Muscle of arm (tissue), 12 donors: ENCODE results near the gene ACADVL. TPM values are rescaled to one million over a fixed set of nuclear protein-coding genes. Genes with fewer than 3 reads are reported as not detected.
"Not testable (repeated sequence)": the region's sequence is repeated elsewhere in the genome, so short reads cannot be mapped to it uniquely, and the experiment has no call there.

Source experiments
- DNase-seq: peaks from one replicate; pipeline ENCODE4 v3.0.0-alpha.2; 2013
- polyA plus RNA-seq, 12 donors: library from polyadenylated mRNA; unstranded; fragments of 120-200 nt; gene quantifications; one replicate each; pipeline ENCODE4 v1.2.1, GENCODE V29; 2013; ENCODE audit not compliant: insufficient read length in 12 of 12

The ACADVL gene
- polyA plus RNA-seq, 12 donors: 217 to 359 (median 236) TPM; not detected in 1

- no peak for DNase-seq
These were observed 9.2 kb downstream of the ACADVL start for GRCh38 chr17:7228920-7229319.

DNA sequence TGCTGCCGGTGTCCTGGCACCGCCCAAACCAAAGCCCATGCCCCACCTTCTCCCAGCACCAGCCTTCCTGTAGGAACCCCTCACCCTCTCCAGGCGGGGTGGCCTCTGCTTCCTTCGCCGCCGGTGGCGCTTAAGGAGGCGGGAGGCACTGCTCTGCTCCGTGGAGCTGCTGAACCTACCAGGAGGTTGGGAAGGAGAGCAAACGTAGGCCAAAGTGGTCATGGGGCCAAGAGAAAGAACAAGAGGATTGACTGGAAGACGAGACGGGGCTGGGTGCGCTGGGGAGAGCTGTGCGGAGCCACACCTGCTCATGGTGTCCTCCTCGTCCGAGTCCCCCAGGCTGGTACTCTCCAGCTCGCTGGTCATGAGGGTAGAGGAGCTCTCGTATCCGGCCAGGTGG lies 9.8 kb downstream of the ACADVL start:
- no peak for DNase-seq

DNA sequence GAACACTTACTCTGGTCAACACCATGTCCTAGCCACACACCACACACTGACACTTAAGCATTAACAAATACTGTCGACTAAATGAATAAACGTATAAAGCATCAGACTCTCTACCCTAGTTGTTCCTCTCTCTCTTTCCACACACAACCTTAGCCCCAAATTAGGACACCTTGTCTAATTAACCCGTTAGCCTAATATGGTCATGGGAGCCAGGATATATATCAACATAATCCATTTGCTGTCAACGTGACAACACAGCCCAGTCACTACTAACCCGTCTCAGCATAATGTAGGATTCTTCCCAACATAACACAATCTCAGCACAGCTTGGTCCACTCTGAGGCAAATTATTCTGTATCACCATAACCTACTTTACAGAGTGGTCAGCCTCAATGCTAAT lies 12.4 kb downstream of the ACADVL start:
- no peak for DNase-seq

GRCh38 chr17:7233701-7234082 lies 14.0 kb downstream of the ACADVL start:
- no peak for DNase-seq

DNA sequence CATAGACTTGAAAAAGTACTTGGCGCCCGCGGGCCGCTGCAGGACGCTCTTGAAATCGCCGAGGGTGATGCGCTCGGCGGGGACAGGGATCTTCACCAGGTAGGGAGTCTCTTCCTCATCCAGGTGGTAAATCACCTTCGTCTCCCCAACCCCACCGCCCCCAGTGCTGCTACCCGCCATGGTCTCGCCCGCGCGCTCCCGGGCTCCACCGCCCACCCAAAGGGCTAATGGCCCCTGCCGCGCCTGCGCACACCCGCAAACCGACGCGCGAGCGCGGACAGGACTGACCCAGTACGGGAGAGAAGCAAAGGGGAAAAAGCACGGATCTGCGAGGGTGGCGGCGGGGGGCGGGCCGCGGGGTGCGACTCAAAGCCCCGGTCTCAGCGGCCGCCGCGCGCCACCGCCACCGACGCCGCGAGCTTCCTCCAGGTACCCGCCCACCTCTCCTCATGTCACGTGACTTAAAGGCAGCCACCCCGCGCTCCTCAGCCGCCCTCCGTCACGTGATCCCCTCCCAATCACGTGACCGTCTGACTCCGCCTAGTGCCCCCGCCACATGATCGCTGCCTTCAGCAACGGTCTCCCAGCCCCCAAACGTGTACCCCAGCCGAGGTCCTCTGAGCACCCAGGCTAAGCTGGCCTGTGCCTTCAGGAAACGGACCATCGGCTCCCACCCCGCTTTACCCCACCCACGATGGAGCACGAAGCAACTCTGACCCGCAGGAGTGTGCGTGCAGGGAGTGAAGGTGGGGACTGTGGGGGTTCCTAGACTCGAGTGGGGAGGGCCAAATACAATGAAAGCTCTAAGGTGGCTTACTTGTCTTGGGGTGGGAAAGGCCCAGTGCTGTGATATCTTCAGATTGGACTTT lies 14.6 kb downstream of the ACADVL start, which contains the start of gene DVL2:
DVL2 (minus strand) TSS at position 435 of the 869 bp plus-strand sequence; CDS start at position 180, 255 bp downstream.
- DNase-seq: peak; percentile 96

DNA sequence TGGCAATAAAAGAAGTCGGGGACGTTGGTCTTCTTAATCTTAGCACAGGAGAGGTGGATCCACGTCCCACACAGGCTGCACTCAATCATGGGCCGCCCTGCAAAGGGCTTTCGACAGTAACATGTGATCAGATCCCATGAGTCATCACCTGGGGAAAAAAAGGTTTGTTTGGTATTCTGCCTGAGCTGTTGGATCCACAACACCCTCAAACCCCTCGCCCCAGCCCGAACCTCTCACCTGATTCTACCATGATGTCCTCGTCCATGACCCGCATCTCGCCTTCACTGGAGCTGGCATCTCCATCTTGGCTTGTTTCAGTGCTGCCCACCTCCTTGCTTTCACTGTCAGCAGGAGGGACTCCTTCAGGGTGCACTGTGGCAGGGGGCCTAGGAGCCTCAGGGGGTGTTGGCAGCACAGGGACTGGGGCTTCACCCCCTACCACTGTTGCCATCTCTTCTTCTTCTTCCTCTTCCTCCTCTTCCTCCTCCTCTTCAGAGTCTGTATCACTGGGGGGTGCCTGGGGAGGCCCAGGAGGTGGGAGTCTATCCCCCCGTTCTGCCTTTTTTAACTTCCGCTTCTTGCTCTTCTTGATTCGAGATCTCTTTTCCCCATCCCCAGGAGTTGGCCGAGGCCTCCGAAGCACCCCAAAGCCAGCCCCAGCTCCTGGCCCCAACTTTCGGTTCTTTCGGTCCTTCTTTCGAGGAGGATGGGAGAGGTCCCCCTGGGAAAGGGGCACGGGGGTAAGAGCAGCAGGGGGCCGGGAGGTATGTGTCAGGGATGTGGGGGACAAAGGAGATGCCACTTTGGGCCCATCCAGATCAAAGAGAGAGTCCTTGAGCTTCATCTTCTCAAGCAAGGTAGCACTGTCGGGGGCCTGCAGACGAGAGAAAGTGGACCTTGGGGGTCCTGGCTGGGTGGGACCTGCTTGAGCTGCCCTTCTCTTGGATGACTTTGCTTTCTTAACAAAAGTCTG lies 16.2 kb downstream of the ACADVL start:
- no peak for DNase-seq

- no peak for DNase-seq
These were observed 17.1 kb downstream of the ACADVL start for GRCh38 chr17:7236808-7237207.

- no peak for DNase-seq
These were observed 17.6 kb downstream of the ACADVL start for GRCh38 chr17:7237266-7237760.

DNA sequence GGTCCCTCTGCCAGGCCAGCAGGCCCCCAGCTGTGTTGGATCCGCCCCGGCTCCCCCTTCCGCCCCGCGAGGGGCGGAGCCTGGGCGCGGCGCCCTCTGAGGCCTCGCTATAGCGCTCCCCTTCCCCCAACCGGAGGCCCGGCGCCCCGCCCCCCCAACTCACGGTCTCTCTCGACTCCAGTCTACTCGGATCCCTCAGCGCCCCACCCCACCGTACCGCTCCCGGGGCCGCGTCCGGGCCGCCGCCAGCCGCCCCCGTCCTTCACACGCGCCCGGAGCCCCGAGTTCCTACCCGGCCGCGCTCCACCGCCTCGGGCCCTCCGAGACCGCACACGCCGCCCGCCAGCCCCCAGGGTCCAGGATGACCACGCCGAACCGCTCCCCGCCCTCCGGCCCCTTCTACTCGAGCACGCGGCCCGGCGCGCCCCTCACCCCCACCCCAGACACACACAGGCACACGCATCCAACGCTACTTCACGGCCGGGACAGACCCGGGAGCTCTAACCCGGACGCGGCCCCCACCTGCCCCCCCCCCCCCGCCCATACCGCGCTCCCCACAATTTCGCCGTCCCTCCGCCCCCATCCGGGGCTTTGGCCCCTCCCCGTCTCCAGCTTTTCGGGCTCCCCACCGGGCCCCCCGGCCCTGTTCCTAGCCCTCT lies 18.2 kb downstream of the ACADVL start:
- DNase-seq: peak; percentile 74

GRCh38 chr17:7238420-7239090 lies 18.8 kb downstream of the ACADVL start:
- DNase-seq: no peak

DNA sequence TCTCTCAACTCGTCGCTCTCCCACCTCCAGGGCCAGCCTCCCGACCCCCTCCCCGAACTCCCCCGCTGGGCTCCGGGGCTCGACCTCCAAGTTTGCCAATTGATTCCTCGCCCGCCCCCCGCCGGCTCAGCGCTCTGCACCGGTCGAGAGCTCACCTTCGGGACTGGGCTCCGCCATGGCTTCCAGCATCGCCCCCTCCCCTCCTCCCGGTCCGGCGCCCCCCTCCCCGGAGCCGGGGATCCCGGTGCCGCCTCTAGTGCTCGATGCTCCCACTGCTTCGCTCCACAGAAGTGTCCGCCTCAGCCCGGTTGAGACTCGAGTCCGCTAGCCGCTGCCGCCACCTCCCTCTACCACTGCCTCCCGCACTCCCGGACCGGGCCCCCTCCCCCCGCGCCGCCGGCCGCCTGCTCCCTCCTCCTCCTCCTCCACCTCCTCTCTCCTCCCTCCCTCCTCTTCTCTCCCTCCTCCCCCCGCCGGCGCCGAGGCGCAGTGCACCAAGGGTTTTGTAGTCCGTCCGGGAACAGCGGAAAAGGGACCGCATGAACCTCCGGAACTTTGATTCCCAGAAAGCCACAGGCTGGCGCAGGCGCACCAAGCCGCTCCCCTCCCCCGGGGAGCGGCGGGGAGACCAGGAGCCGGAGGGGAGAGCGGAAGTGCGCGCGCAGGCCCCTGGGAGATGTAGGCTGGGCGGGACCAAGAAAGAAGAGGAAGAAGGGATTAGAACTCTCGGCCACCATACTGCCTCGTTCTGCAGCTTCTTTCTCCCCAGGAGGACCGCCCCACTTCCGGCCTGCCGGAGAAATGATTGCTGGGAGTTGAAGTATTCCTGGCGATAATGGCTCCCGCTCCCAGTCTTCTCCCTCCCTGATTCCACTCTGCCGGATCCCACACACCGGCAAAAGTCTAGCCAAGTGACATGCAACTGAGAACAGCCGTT lies 19.6 kb downstream of the ACADVL start, which contains the start of gene PHF23:
PHF23 (minus strand) TSS at position 367 of the 937 bp plus-strand sequence; CDS start at position 189, 178 bp downstream.
- DNase-seq: peak; percentile 100

GRCh38 chr17:7240375-7240774 lies 20.6 kb downstream of the ACADVL start:
- no peak for DNase-seq

DNA sequence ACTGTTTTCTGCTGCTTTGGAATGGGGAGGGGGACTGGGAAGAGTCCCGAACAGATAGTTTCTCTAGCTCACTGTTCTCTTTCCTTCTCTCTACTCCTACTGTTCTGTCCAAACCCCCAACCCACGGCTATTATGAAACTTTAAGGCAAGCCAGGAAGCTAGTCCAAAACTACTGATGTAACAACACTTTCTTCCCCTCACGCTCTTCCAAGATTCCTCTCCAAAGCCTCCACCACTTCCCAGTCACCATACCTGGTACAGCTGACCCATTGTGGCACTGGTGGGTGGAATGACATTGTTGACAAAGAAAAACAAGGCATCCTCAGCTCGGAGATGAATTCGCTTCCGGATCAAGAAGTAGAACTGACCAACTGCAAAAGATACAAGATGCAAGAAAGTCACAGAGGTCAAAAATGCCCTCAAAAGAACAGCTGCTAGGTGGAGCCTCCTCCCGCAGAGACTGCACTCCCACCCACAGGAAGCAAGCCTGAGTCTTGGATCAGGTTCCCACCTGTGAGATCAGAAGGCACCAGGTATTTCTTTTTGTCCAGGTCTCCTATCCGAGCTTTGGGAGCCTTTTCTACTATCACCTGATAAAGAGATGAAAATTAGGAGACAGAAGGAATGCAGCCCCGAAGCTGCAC lies 21.5 kb downstream of the ACADVL start:
- no peak for DNase-seq

DNA sequence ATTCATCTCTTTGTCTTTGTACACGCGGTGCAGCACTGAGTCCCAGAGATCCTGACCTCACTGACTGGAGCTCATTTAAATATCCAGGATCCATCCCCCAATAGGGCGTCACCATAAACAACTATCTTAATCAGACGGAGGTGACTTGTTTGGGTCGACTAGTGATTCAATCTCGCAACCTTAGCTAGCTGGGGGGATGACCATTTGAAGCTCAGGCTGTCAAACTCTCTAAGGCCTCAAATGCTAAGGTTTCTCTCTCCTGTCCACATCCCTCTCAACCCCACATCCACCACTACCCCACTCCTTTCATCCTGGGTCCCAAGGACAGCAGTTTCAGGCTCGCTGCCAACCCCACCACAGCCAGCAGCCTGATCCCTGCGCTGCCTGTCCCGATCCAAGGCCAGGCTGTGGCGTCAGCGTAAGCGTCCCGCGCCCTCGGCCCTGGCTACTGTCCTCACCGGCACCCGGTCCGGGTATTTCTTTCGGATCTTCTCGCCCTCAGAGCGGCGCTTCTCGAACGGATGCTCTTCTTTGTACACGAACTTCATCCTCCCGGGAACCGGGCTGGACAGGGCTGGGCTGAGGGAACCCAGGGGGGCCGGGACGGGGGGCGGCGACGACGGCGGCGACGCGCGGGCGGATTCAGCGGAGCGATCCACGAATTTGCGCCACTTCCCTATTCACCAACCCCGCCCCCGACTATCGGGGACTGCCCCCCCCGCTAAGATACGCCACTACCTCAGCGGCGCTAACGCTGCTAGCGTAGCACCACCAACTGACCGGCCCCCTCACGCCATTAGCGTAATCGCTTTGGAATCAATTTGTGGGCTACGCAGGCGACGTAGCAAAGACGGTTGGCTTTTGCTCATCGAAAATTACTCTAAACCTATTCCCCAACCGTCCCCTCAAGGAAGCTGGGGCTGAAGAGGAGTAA lies 22.3 kb downstream of the ACADVL start, which contains the start of gene GABARAP:
GABARAP (minus strand) TSS at position 667 of the 934 bp plus-strand sequence; CDS start at position 548, 119 bp downstream.
- peak; percentile 99 for DNase-seq

DNA sequence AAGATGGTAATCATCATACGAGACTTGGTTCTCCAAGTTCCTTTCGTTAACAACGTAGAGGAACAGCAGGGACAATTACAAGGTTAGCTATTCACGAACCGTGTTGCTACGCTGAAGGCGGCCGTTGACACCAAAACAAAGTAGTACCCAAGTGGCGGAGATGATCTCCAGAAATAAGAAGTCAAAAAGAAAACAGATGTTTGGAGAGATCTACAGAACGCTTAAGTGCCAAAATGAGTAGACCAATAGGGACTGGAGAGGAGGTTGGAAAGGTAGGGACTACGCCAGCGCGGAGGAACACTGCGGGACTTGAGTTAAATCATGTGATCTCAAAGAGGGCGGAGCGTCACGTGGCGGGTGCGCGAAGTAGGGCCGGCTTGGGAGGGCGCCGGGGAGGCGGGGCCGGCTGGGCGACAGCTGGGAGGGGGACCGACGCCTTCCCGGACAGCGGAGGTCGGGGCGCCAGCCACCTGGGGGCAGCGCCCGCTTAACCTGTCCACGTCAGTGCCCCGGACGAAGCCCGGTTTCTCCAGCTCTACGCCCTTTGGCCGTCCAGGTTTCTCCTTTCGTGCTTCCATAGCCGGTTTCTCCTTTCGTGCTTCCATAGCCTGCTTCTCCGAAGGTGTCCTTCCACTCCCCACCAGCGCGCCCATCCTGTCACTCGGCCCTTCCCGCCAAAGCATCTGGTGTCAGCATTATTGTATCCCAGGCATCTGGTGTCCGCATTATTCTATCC lies 23.1 kb downstream of the ACADVL start:
- peak; percentile 98 for DNase-seq

DNA sequence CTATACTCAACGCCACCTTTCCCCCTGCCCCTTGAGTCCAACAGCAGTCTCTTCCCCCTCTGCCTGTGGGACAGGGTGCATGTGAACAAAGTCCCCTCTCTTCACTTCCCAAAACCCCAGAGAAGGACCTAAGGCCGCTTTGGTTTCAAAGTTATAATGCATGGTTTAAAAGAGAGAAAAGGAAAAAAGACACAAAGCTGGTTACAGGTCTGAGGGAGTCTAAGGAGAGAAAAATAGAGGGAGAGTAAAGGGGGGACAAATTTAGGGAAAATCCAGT lies 23.7 kb downstream of the ACADVL start:
- no peak for DNase-seq

DNA sequence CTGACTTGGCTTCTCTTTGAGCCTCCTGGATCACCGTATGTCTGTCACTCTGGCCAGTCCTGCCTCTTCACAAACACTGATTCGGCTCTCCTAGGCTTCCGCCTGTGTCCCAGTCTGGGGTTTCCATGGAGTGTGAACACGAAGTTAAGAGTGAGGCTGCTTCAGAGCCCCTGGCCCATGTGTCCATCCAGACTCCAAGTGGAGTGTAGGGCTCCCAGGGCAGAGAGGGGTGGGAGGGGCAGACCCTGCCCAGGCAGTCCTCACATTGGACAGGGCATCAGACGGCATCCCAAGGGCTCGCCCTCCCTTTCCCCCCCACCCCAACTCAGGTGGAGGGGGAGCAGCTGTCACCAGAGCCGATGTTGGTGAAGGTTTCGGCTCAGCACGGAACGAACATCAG lies 24.1 kb downstream of the ACADVL start:
- not testable (repeated sequence) for DNase-seq
